GM12878 (cell line): ENCODE data around the gene RAD51B. TPM values are rescaled to one million over a fixed set of nuclear protein-coding genes. Genes with fewer than 3 reads are reported as not detected.
A peak's percentile ranks its signal among the peaks of the same experiment; 100 is the strongest.

Experiments used
- BACH1 ChIP-seq: fragments of 450-650 bp; IDR thresholded peaks from 2 replicates; pipeline ENCODE4 v1.6.1; 2017; ENCODE audit warnings: mild to moderate bottlenecking, borderline replicate concordance
- GABPA ChIP-seq: IDR thresholded peaks from 2 replicates; pipeline ENCODE4 v1.6.1; 2014; ENCODE audit warnings: antibody characterized with exemption, low read depth, mild to moderate bottlenecking, inconsistent platforms
- REST ChIP-seq: IDR thresholded peaks from 2 replicates; pipeline ENCODE4 v1.6.1; 2012; ENCODE audit warnings: mild to moderate bottlenecking, low read depth, low read length
- RFX5 ChIP-seq: IDR thresholded peaks from 2 replicates; pipeline ENCODE4 v1.6.1; 2011; ENCODE audit warnings: low read depth, low read length, improper control_type of control experiment
- SUZ12 ChIP-seq: fragments of 200-600 bp; sonication (generic); IDR thresholded peaks from one replicate; pipeline ENCODE4 v1.6.1; 2018; ENCODE audit warnings: antibody characterized with exemption, mild to moderate bottlenecking; ENCODE audit not compliant: unreplicated experiment
- ZNF274 ChIP-seq: IDR thresholded peaks from one replicate; pipeline ENCODE4 v1.8.0; 2011; ENCODE audit not compliant: insufficient read length, insufficient read depth
- ZNF687 ChIP-seq: fragments of 450-650 bp; IDR thresholded peaks from 2 replicates; pipeline ENCODE4 v1.6.1; 2017; ENCODE audit warnings: mild to moderate bottlenecking, moderate library complexity
- polyA plus RNA-seq, 11 experiments: library from polyadenylated mRNA; depleted of rRNA in 4 of 11; unstranded in 6 of 11; stranded (reverse) in 5 of 11; fragments of >200 nt; fragmentation: Nextera tagmentation in 4 of 11; fragmentation: Illumina TruSeq in 1 of 11; extraction: Ambion mirVana in 4 of 11; extraction: Trizol in 1 of 11; gene quantifications; 1 replicate in 1 of 11; 2 replicates in 10 of 11; pipeline versions ENCODE4 v1.2.1 to v1.2.3, GENCODE V29; 2011 to 2016; ENCODE audit warnings: inconsistent platforms in 2 of 11, missing spikeins in 2 of 11, low read depth in 1 of 11
- total RNA-seq, 4 experiments: library from RNA; depleted of rRNA in 3 of 4; stranded (reverse); fragments of >200 nt in 3 of 4; fragmentation: Illumina TruSeq in 1 of 4; extraction: Trizol in 1 of 4; gene quantifications; 2 replicates each; pipeline versions ENCODE4 v1.2.1 to v1.2.3, GENCODE V29; 2013 to 2021

RAD51B gene
- total and polyA plus RNA-seq, 10 of the 15 experiments (the other 5 are each of a cell fraction or from before 2014, with no cell fraction given) = 9.8 to 26.8 (median 21.3) TPM

- TF ChIP-seq REST (no peak), SUZ12 (no peak), ZNF274 (no peak), RFX5 (no peak), ZNF687 (peak; percentile 69), BACH1 (no peak), GABPA (no peak)
- TF ChIP-seq, all 136 proteins: peak for 12
Observed at GRCh38 chr14:67820428-67820971, 921 bp downstream of the RAD51B start (continued).
